Measurements from ENCODE around the gene CISTR. TPM values are rescaled to one million over a fixed set of nuclear protein-coding genes. Genes with fewer than 3 reads are reported as not detected.

The CISTR gene
- total RNA-seq, 1 experiment from 2014 or later: not detected

GRCh38 chr12:53699678-53700025 lies 52.1 kb downstream of the CISTR start:
- Histone ChIP-seq H4K8ac (replicated peaks; ENCODE audit: insufficient read length, low read depth, low read length) (no peak overlapping the region), H2AFZ (ENCODE audit: low read length) (no peak overlapping the region), H2BK20ac (ENCODE audit: low read depth, low read length, poor library complexity, severe bottlenecking) (no peak overlapping the region), H3K14ac (ENCODE audit: insufficient read depth, low read length) (no peak overlapping the region), H2BK5ac (ENCODE audit: insufficient read length, low read length) (no peak overlapping the region), H4K91ac (ENCODE audit: insufficient read length, low read depth, low read length) (no peak overlapping the region), H2AK5ac (ENCODE audit: insufficient read length, low read length) (no peak overlapping the region), H3T11ph (ENCODE audit: low read length) (no peak overlapping the region), H3K79me2 (ENCODE audit: insufficient read depth, low read length) (no peaks in the 10 kb centered on the region), H3K18ac (ENCODE audit: insufficient read length, low read depth, low read length) (no peak overlapping the region), H3K56ac (ENCODE audit: insufficient read length, low read depth, low read length) (no peak overlapping the region), H3K23ac (ENCODE audit: insufficient read length, low read depth, low read length) (no peak overlapping the region), H4K5ac (ENCODE audit: insufficient read length, low read depth, low read length) (no peak overlapping the region), H3K9me3 (ENCODE audit: control insufficient read depth, low read depth, low read length) (no peaks in the 10 kb centered on the region), H3K27me3 (ENCODE audit: insufficient read depth, low read length) (peaks cover 4% of the 10 kb centered on the region; the same call in 1 of the 2 replicates), H3K4me1 (ENCODE audit: insufficient read depth, low read length) (no peaks in the 10 kb centered on the region; the same call in 1 of the 2 replicates), H3K27ac (ENCODE audit: insufficient read length, low read depth, low read length) (no peak overlapping the region), H2BK120ac (ENCODE audit: low read depth, low read length, poor library complexity, severe bottlenecking) (no peak overlapping the region), H3K4ac (ENCODE audit: low read depth, low read length) (no peak overlapping the region), H2BK15ac (ENCODE audit: low read depth, low read length) (no peak overlapping the region), H4K20me1 (ENCODE audit: control insufficient read depth, insufficient read depth, insufficient read length) (no peaks in the 10 kb centered on the region), H2BK12ac (ENCODE audit: insufficient read length, low read depth, low read length) (no peak overlapping the region), H3K4me2 (ENCODE audit: insufficient read depth, insufficient read length, low read length) (no peak overlapping the region), H3K9ac (ENCODE audit: extremely low read depth, insufficient read length, low read length) (no peak overlapping the region), H3K79me1 (ENCODE audit: insufficient read depth, low read depth, low read length, poor library complexity, severe bottlenecking) (no peaks in the 10 kb centered on the region), H3K23me2 (ENCODE audit: insufficient read length, low read depth, low read length, poor library complexity, severe bottlenecking) (peaks cover 17% of the 10 kb centered on the region)
- TF ChIP-seq CTCF (conservative IDR thresholded peaks at IDR 0.05): no peak
- Mint-ChIP-seq H3K4me3 (no peak overlapping the region), H3K27me3 (ENCODE audit: low read depth) (peaks cover 83% of the 10 kb centered on the region), H3K36me3 (ENCODE audit: insufficient read depth in 1 of 3, low read depth in 3 of 3) (no peaks in the 10 kb centered on the region), H3K9me3 (peaks cover 0 to 3% of the 10 kb centered on the region in 2 experiments; a peak in 1 of 5 replicates), H3K27ac (no peak overlapping the region), H3K4me1 (peaks cover 26 to 33% of the 10 kb centered on the region in 2 experiments)
- DNase-seq: no peak
- WGBS (ENCODE audit: extremely low coverage, insufficient read length, low lambda C conversion rate): no CpG with 5 or more reads among the region's 5 CpGs
